ENCODE measurements around the gene TCEAL4. TPM values are rescaled to one million over a fixed set of nuclear protein-coding genes. Genes with fewer than 3 reads are reported as not detected.
A peak's percentile ranks its signal among the peaks of the same experiment; 100 is the strongest.

The TCEAL4 gene
- total and polyA plus RNA-seq, 4 experiments from 2014 or later, result 8.8 to 13.4 (median 10.6) TPM

DNA sequence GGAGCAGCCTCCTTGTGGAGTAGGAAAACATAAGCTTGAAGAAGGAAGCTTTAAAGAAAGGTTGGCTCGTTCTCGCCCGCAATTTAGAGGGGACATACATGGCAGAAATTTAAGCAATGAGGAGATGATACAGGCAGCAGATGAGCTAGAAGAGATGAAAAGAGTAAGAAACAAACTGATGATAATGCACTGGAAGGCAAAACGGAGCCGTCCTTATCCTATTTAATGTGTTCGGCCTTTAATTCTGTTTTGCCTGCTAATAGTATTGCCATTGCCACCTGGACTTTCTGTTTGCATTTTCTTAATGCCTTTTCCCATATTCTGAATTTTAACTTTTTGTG is 44.8 kb downstream of the TCEAL4 start:
- no peaks in the 10 kb centered on the region for H3K36me3 ChIP-seq (ENCODE audit: insufficient read depth, low read length)
- Mint-ChIP-seq H3K27ac (peak overlapping the region in 3 of 7 donors; percentile 1 to 95 (median 72)), H3K4me3 (peak overlapping the region; percentile 75 to 94 (median 84)), H3K36me3 (peaks cover 0 to 3% of the 10 kb centered on the region in 2 donors), H3K27me3 (peaks cover 0 to 1% of the 10 kb centered on the region in 2 donors), H3K4me1 (peaks cover 7 to 17% (median 12%) of the 10 kb centered on the region in 4 donors), H3K9me3 (no peaks in the 10 kb centered on the region)
- H3K27ac ChIP-seq (ENCODE audit: low read depth, low read length), result peak overlapping the region; percentile 64
- ChIA-PET POLR2A (ENCODE audit: partially characterized antibody) (interaction anchor here (1.7 kb wide), 1 partner anchor 57 kb away, joined by 6 read pairs; no protein-coding TSS in a partner anchor), CTCF (ENCODE audit: partially characterized antibody) (no interaction called here)
- H3K4me3 ChIP-seq (ENCODE audit: low read length in 2 of 2), result peak overlapping the region in 1 of 2 donors; percentile 67
- H3K9me3 ChIP-seq (ENCODE audit: control insufficient read depth in 1 of 2, low read length in 2 of 2), result no peaks in the 10 kb centered on the region
- no peaks in the 10 kb centered on the region for H3K27me3 ChIP-seq (ENCODE audit: insufficient read depth, low read length)
- intact Hi-C loops (cut with micrococcal nuclease), result no loop called here
- no peak for DNase-seq
- peaks cover 12% of the 10 kb centered on the region for H3K4me1 ChIP-seq (ENCODE audit: insufficient read depth, low read length)

DNA sequence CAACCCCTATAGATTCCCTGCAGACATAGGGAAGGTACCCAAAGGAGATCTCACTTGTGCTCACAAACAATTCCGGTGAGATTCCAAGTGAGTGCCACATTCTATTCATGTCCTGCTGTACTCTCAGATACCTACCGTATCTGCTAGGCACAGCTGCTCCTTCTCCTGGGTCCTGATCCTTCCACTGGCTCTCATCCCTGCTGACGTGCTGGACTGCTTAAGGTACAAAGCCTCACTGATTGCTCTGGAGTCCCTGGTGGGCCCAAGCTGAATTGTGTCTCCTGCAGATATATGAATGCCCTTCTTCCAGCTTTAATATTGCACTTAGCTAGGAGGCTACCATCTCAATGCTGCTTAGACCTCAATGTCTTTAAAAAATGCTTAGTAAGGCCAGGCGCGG is 45.8 kb downstream of the TCEAL4 start:
- CTCF ChIA-PET (ENCODE audit: partially characterized antibody), result no interaction called here

DNA sequence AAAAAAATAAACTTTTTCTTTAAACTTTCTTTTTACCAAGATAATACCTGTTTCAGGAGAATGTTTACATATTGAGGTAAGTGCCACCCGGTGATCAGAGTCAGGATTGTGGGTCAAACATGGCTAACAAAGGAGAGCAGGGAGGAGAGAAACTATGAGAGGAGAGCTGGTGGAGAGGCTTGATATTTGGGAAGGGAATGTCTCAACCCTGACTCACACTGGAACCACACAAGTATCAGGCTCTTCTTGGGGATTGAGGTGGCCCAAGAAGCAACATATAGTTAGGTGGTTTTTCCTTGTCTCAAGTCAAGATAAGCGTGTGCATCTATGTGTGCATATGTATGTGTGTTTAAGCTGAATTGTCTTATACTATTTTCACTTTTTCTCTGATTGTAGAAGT is 50.1 kb downstream of the TCEAL4 start:
- peaks cover 0 to 1% of the 10 kb centered on the region in 2 donors for H3K27me3 Mint-ChIP-seq
- H3K36me3 Mint-ChIP-seq, result no peaks in the 10 kb centered on the region
- no peak overlapping the region for H3K4me3 Mint-ChIP-seq
- POLR2A ChIA-PET (ENCODE audit: partially characterized antibody), result no interaction called here
- no peaks in the 10 kb centered on the region for H3K4me1 Mint-ChIP-seq
- intact Hi-C loops (cut with micrococcal nuclease), result no loop called here
- H3K27ac ChIP-seq (ENCODE audit: low read depth, low read length), result no peak overlapping the region
- no peaks in the 10 kb centered on the region for H3K9me3 ChIP-seq (ENCODE audit: control insufficient read depth in 1 of 2, low read length in 2 of 2)
- H3K27ac Mint-ChIP-seq, result no peak overlapping the region
- no peaks in the 10 kb centered on the region for H3K4me1 ChIP-seq (ENCODE audit: insufficient read depth, low read length)
- no peaks in the 10 kb centered on the region for H3K9me3 Mint-ChIP-seq
- H3K27me3 ChIP-seq (ENCODE audit: insufficient read depth, low read length), result no peaks in the 10 kb centered on the region
- no peak overlapping the region for H3K4me3 ChIP-seq (ENCODE audit: low read length in 2 of 2)
- DNase-seq, result no peak
- CTCF ChIA-PET (ENCODE audit: partially characterized antibody), result no interaction called here
- no peaks in the 10 kb centered on the region for H3K36me3 ChIP-seq (ENCODE audit: insufficient read depth, low read length)

More for the DNA sequence above, 45.8 kb downstream of the TCEAL4 start:
- Mint-ChIP-seq H3K4me1 (peaks cover 7 to 17% (median 12%) of the 10 kb centered on the region in 4 donors), H3K4me3 (no peak overlapping the region), H3K36me3 (peaks cover 0 to 3% of the 10 kb centered on the region in 2 donors), H3K27me3 (peaks cover 0 to 1% of the 10 kb centered on the region in 2 donors), H3K9me3 (no peaks in the 10 kb centered on the region), H3K27ac (no peak overlapping the region)
- peaks cover 12% of the 10 kb centered on the region for H3K4me1 ChIP-seq (ENCODE audit: insufficient read depth, low read length)
- no peak overlapping the region for H3K27ac ChIP-seq (ENCODE audit: low read depth, low read length)
- no peak for DNase-seq
- intact Hi-C loops (cut with micrococcal nuclease), result no loop called here
- no peaks in the 10 kb centered on the region for H3K27me3 ChIP-seq (ENCODE audit: insufficient read depth, low read length)
- H3K9me3 ChIP-seq (ENCODE audit: control insufficient read depth in 1 of 2, low read length in 2 of 2), result no peaks in the 10 kb centered on the region
- POLR2A ChIA-PET (ENCODE audit: partially characterized antibody), result no interaction called here
- H3K36me3 ChIP-seq (ENCODE audit: insufficient read depth, low read length), result no peaks in the 10 kb centered on the region
- no peak overlapping the region for H3K4me3 ChIP-seq (ENCODE audit: low read length in 2 of 2)

Other genes with a start within 250 kb of the TCEAL4 start
- gene TCEAL9, start 229.0 kb upstream of the TCEAL4 start, total RNA-seq, result 1 to 10 TPM; 2.0 to 2.4 TPM
- 1 to 10 TPM; 1.0 to 3.0 TPM for gene TCEAL9, start 229.0 kb upstream of the TCEAL4 start, polyA plus RNA-seq
- 10 to 100 TPM; 50.6 to 52.7 TPM for gene BEX3, start 209.0 kb upstream of the TCEAL4 start, total RNA-seq
- gene BEX3, start 209.0 kb upstream of the TCEAL4 start, polyA plus RNA-seq, result 10 to 100 TPM; 85.3 to 94.0 TPM
- gene RAB40A, start 66.0 kb upstream of the TCEAL4 start, total RNA-seq, result under 1 TPM in 1 of 2 experiments, not detected in 1; 0.11 TPM
- gene RAB40A, start 66.0 kb upstream of the TCEAL4 start, polyA plus RNA-seq, result not detected
- 1 to 10 TPM; 5.7 to 7.7 TPM for gene TCEAL3, start 22.4 kb downstream of the TCEAL4 start, total RNA-seq
- gene TCEAL3, start 22.4 kb downstream of the TCEAL4 start, polyA plus RNA-seq, result 1 to 10 TPM; 3.8 to 6.7 TPM
- 10 to 100 TPM; 10.6 to 11.1 TPM for gene TCEAL1, start 43.5 kb downstream of the TCEAL4 start, total RNA-seq
- 10 to 100 TPM; 10.1 to 18.4 TPM for gene TCEAL1, start 43.5 kb downstream of the TCEAL4 start, polyA plus RNA-seq
- 100 to 1,000 TPM; 105 to 110 TPM for gene MORF4L2, start 101.2 kb downstream of the TCEAL4 start, total RNA-seq
- 10 to 100 TPM; 78.7 to 79.9 TPM for gene MORF4L2, start 101.2 kb downstream of the TCEAL4 start, polyA plus RNA-seq
- not detected for gene TMEM31, start 125.4 kb downstream of the TCEAL4 start, total RNA-seq
- under 1 TPM in 1 of 2 donors, not detected in 1; 0.39 TPM for gene TMEM31, start 125.4 kb downstream of the TCEAL4 start, polyA plus RNA-seq
- gene PLP1, start 191.3 kb downstream of the TCEAL4 start, total RNA-seq, result not detected
- not detected for gene PLP1, start 191.3 kb downstream of the TCEAL4 start, polyA plus RNA-seq
- gene RAB9B, start 246.7 kb downstream of the TCEAL4 start, total RNA-seq, result under 1 TPM; 0.25 to 0.26 TPM
- under 1 TPM; 0.15 to 0.21 TPM for gene RAB9B, start 246.7 kb downstream of the TCEAL4 start, polyA plus RNA-seq